Right cardiac atrium (tissue), 5 donors: Measurements from ENCODE around the gene FARP2. TPM values are rescaled to one million over a fixed set of nuclear protein-coding genes. Genes with fewer than 3 reads are reported as not detected.
A peak's percentile ranks its signal among the peaks of the same experiment; 100 is the strongest.
"Not testable (repeated sequence)": the region's sequence is repeated elsewhere in the genome, so short reads cannot be mapped to it uniquely, and the experiment has no call there.

Source experiments
- ATAC-seq, 2 donors: fragments of 200-7000 bp; cut with Tn5 transposase; one replicate each; pipeline versions ENCODE4 v1.8.0 to v1.9.1; 2020; ENCODE audit warnings: moderate library complexity in 2 of 2, mild to moderate bottlenecking in 1 of 2
- DNase-seq, 3 donors: peaks; one replicate each; pipeline ENCODE4 v3.0.0-alpha.2; 2020
- H3K27ac ChIP-seq: one replicate; pipeline ENCODE4 v1.5.1; 2013; ENCODE audit warnings: mild to moderate bottlenecking, low read length, control low read depth, moderate library complexity
- H3K27me3 ChIP-seq: one replicate; pipeline ENCODE4 v1.6.1; 2013; ENCODE audit not compliant: control insufficient read depth, insufficient read depth
- H3K4me1 ChIP-seq: one replicate; pipeline ENCODE4 v1.6.1; 2013; ENCODE audit warnings: low read length; ENCODE audit not compliant: control insufficient read depth, insufficient read depth
- H3K4me3 ChIP-seq: one replicate; pipeline ENCODE4 v1.5.1; 2013; ENCODE audit warnings: low read length, control low read depth
- H3K9me3 ChIP-seq: one replicate; pipeline ENCODE4 v1.6.1; 2013; ENCODE audit warnings: low read length; ENCODE audit not compliant: control insufficient read depth
- WGBS: extraction: QIAGEN DNeasy Blood & Tissue Kit; methylation state at CpG from one replicate; pipeline ENCODE4 v1.1.7; 2013; 5-methylcytosine and 5-hydroxymethylcytosine counted together
- intact Hi-C, 4 donors: fragments of 100-400 bp; cut with DNase I; formaldehyde crosslinking; loops; one replicate each; pipeline versions ENCODE4 v1.11.0 to v1.14.0; 2022 to 2023
- polyA plus RNA-seq: library from polyadenylated mRNA; stranded (reverse); fragments of 200-250 nt; gene quantifications from one replicate; pipeline ENCODE4 v1.2.3, GENCODE V29; 2013
- total RNA-seq, 4 donors: library from RNA; stranded (reverse); fragmentation: NEBNext Ultra II Directional; extraction: Animal tissue kit (Norgen Biotek cat#: 25700); gene quantifications; one replicate each; pipeline ENCODE4 v1.2.1, GENCODE V29; 2021
- donor health status: healthy with polysubstance abuse.
- donor health status: DM: no; HTN: yes; CAD: no.
- donor health status: DM: no; HTN: no; CAD: no.
- donor health status: DM: no; HTN: yes; CAD: no; lungs with severe emphysema.
- donor health status: DM: yes; HTN: yes; CAD: no.

Gene FARP2
- total and polyA plus RNA-seq, 5 donors = 6.1 to 28.4 (median 24.1) TPM

- ATAC-seq (peak in 1 of 2 donors; percentile 87), DNase-seq (no peak)
- H3K4me1 ChIP-seq = no peaks in the 10 kb centered on the region
- no peaks in the 10 kb centered on the region for H3K27me3 ChIP-seq
- intact Hi-C loops = no loop called here
- H3K4me3 ChIP-seq = no peak overlapping the region
- 73% methylated on average over 11 of the region's 11 CpGs for WGBS
- no peaks in the 10 kb centered on the region for H3K9me3 ChIP-seq
- no peak overlapping the region for H3K27ac ChIP-seq
These were observed 16.4 kb downstream of the FARP2 start for GRCh38 chr2:241372361-241372992.

GRCh38 chr2:241373446-241373845 lies 17.4 kb downstream of the FARP2 start:
- WGBS = 94% methylated on average over 3 of the region's 3 CpGs
- Histone ChIP-seq H3K9me3 (no peaks in the 10 kb centered on the region), H3K27ac (no peak overlapping the region), H3K27me3 (no peaks in the 10 kb centered on the region), H3K4me3 (no peak overlapping the region), H3K4me1 (no peaks in the 10 kb centered on the region)
- intact Hi-C loops = no loop called here
- no peak for DNase-seq
- ATAC-seq = no peak

GRCh38 chr2:241373906-241374305 lies 17.8 kb downstream of the FARP2 start:
- H3K4me3 ChIP-seq, H3K27ac ChIP-seq, DNase-seq, H3K4me1 ChIP-seq, H3K9me3 ChIP-seq, ATAC-seq, intact Hi-C loops, H3K27me3 ChIP-seq: not testable (repeated sequence)
- 96% methylated on average over 6 of the region's 6 CpGs for WGBS

- WGBS = 91% methylated on average over 1 of the region's 1 CpG
- Histone ChIP-seq H3K9me3 (no peaks in the 10 kb centered on the region), H3K4me1 (peaks cover 4% of the 10 kb centered on the region), H3K27me3 (no peaks in the 10 kb centered on the region), H3K4me3 (no peak overlapping the region), H3K27ac (no peak overlapping the region)
- DNase-seq (no peak), ATAC-seq (no peak)
- intact Hi-C loops = no loop called here
These were observed 19.2 kb downstream of the FARP2 start for GRCh38 chr2:241375300-241375699.

- DNase-seq = no peak
- Histone ChIP-seq H3K27ac (no peak overlapping the region), H3K9me3 (no peaks in the 10 kb centered on the region), H3K4me3 (no peak overlapping the region), H3K27me3 (no peaks in the 10 kb centered on the region), H3K4me1 (peaks cover 11% of the 10 kb centered on the region)
- intact Hi-C loops = no loop called here
- 91% methylated on average over 2 of the region's 2 CpGs for WGBS
- ATAC-seq = no peak
These were observed 20.7 kb downstream of the FARP2 start for GRCh38 chr2:241376808-241377207.

- intact Hi-C loops = no loop called here
- H3K9me3 ChIP-seq = no peaks in the 10 kb centered on the region
- peaks cover 11% of the 10 kb centered on the region for H3K4me1 ChIP-seq
- ATAC-seq (no peak), DNase-seq (no peak)
- no peak overlapping the region for H3K27ac ChIP-seq
- 77% methylated on average over 2 of the region's 2 CpGs for WGBS
- H3K27me3 ChIP-seq = no peaks in the 10 kb centered on the region
- H3K4me3 ChIP-seq = no peak overlapping the region
These were observed 22.7 kb downstream of the FARP2 start for GRCh38 chr2:241378816-241379215.

- Histone ChIP-seq H3K4me3 (no peak overlapping the region), H3K27me3 (no peaks in the 10 kb centered on the region), H3K9me3 (no peaks in the 10 kb centered on the region), H3K27ac (peak overlapping the region; percentile 55), H3K4me1 (peaks cover 11% of the 10 kb centered on the region)
- intact Hi-C loops = no loop called here
- no peak for DNase-seq
- ATAC-seq = no peak
- 78% methylated on average over 9 of the region's 9 CpGs for WGBS
These were observed 23.7 kb downstream of the FARP2 start for GRCh38 chr2:241379481-241380480.

GRCh38 chr2:241381872-241382271 lies 25.8 kb downstream of the FARP2 start:
- ATAC-seq (peak; percentile 24 to 26), DNase-seq (no peak)
- Histone ChIP-seq H3K27ac (no peak overlapping the region), H3K27me3 (no peaks in the 10 kb centered on the region), H3K9me3 (no peaks in the 10 kb centered on the region), H3K4me3 (no peak overlapping the region), H3K4me1 (peaks cover 13% of the 10 kb centered on the region)
- intact Hi-C loops = no loop called here
- 42% methylated on average over 4 of the region's 4 CpGs for WGBS

- H3K4me1 ChIP-seq, ATAC-seq, H3K27ac ChIP-seq, DNase-seq, intact Hi-C loops, H3K4me3 ChIP-seq, H3K27me3 ChIP-seq, H3K9me3 ChIP-seq: not testable (repeated sequence)
- WGBS = 97% methylated on average over 7 of the region's 7 CpGs
These were observed 29.4 kb downstream of the FARP2 start for GRCh38 chr2:241385450-241385849.

- Histone ChIP-seq H3K27me3 (no peaks in the 10 kb centered on the region), H3K4me1 (peaks cover 2% of the 10 kb centered on the region), H3K4me3 (no peak overlapping the region), H3K27ac (no peak overlapping the region), H3K9me3 (no peaks in the 10 kb centered on the region)
- DNase-seq (no peak), ATAC-seq (no peak)
- WGBS = 75% methylated on average over 6 of the region's 6 CpGs
- intact Hi-C loops = no loop called here
These were observed 30.4 kb downstream of the FARP2 start for GRCh38 chr2:241386519-241386918.

- no peak for ATAC-seq
- 88% methylated on average over 2 of the region's 2 CpGs for WGBS
- intact Hi-C loops = no loop called here
These were observed 33.6 kb downstream of the FARP2 start for GRCh38 chr2:241389697-241390096.

More at GRCh38 chr2:241389697-241390096, 33.6 kb downstream of the FARP2 start:
- Histone ChIP-seq H3K4me1 (peaks cover 3% of the 10 kb centered on the region), H3K4me3 (no peak overlapping the region), H3K9me3 (no peaks in the 10 kb centered on the region), H3K27me3 (no peaks in the 10 kb centered on the region), H3K27ac (no peak overlapping the region)
- no peak for DNase-seq
